Measurements from ENCODE around the gene GPLD1.

GPLD1 gene

GRCh38 chr6:24378473-24379097 lies 110.8 kb downstream of the GPLD1 start:
- DNase-seq = no peak

Data from NCI-H187 treated with DMSO at 0.1 percent for 48 hours (cell line).